Measurements from ENCODE around the gene ZNF747.
A peak's percentile ranks its signal among the peaks of the same experiment; 100 is the strongest.

The ZNF747 gene

DNA sequence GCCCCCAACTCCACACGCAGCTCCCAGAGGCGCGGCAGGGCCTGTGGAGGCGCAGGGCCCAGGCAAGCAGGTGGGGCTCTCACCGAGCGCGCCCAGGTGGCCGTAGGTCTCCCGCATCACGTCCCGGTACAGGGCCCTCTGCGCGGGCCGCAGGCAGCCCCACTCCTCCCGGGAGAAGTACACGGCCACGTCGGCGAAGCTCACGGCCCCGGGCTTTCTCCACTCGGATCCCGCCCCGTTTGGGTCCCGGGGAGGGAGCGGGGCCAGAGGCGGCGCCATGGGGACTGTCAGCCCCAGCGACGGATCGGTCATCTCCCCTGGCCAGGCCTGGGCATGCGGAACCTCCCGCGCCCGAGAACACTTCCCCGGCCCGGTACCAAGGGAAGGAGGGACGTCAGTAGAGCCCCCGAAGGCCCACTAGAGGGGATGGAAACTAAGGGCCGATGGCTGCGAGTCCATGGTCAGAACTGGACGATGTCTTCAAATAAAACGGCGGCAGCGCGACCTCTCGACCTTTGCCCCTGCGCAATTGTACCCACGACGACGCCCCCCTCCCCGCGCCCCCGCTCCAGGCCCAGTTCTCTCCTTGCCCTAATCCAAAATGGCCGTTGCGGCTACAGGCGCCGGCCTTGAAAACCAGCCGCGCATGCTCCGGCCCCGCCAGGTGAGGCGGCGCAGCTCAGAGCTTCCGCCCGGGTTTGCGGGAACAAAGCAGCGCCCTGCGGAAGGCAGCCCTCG, at the start of gene ZNF747:
TSS of gene ZNF747 (minus strand) at position 491 of the 738 bp plus-strand sequence. CDS start at position 312, 179 bp downstream.
- TF ChIP-seq, protein P1, sequence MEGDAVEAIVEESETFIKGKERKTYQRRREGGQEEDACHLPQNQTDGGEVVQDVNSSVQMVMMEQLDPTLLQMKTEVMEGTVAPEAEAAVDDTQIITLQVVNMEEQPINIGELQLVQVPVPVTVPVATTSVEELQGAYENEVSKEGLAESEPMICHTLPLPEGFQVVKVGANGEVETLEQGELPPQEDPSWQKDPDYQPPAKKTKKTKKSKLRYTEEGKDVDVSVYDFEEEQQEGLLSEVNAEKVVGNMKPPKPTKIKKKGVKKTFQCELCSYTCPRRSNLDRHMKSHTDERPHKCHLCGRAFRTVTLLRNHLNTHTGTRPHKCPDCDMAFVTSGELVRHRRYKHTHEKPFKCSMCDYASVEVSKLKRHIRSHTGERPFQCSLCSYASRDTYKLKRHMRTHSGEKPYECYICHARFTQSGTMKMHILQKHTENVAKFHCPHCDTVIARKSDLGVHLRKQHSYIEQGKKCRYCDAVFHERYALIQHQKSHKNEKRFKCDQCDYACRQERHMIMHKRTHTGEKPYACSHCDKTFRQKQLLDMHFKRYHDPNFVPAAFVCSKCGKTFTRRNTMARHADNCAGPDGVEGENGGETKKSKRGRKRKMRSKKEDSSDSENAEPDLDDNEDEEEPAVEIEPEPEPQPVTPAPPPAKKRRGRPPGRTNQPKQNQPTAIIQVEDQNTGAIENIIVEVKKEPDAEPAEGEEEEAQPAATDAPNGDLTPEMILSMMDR (IDR thresholded peaks at IDR 0.05), result no peak
- H3K36me3 ChIP-seq, result peaks cover 11 to 33% (median 25%) of the 10 kb centered on the region in 3 donors
- intact Hi-C loops (cut with DNase I; ENCODE audit: low total_unique reads), result loop anchor here (5.0 kb wide), 1 partner anchor 163 kb away; the partner anchor contains the start of gene SRCAP
- no peaks in the 10 kb centered on the region for H3K27me3 ChIP-seq
- no peaks in the 10 kb centered on the region for H3K9me3 ChIP-seq
- DNase-seq, result peak; percentile 93 to 96
- peaks cover 0 to 37% (median 21%) of the 10 kb centered on the region in 4 donors for H3K4me1 ChIP-seq
- peak within 1 kb of the TSS; percentile 94 to 99 for H3K27ac ChIP-seq
- peak within 1 kb of the TSS; percentile 75 to 83 for H3K4me3 ChIP-seq

DNA sequence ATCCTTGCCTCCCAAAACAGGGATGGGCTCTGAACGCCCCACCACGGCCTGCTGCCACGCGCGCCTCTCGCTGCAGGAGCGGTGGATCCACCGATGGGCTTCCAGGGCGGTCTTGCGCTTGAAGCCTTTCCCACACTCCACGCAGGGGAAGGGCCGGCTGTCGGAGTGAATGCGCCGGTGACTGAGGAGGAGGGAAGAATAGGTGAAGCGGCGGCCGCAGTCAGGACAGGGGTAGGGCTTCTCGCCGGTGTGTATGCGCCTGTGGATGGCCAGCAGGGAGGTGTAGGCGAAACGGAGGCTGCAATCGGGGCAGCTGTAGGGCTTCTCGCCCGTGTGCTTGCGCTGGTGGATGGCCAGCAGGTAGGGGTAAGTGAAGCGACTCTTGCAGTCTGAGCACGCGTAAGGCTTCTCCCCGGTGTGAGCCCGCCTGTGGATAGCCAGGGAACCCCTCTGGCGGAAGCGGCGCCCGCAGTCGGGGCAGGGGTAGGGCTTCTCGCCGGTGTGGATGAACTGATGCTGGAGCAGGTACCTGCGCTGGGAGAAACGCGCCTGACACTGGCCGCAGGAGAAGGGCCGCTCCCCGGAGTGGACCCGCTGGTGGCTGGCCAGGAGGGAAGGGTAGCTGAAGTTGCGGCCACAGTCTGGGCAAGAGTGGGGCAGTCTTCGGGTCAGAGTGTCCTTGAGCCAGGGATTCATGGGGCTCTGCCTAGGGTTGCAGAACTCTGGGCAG, 48.1 kb upstream of the ZNF747 start:
- no peak overlapping the region for H3K27ac ChIP-seq
- H3K27me3 ChIP-seq, result no peaks in the 10 kb centered on the region
- TF ChIP-seq, protein P1 (IDR thresholded peaks at IDR 0.05), result no peak
- H3K4me3 ChIP-seq, result no peak overlapping the region
- no peaks in the 10 kb centered on the region for H3K9me3 ChIP-seq
- peaks cover 18 to 47% (median 32%) of the 10 kb centered on the region in 3 donors for H3K36me3 ChIP-seq
- no peak for DNase-seq
- H3K4me1 ChIP-seq, result peaks cover 0 to 39% (median 24%) of the 10 kb centered on the region in 4 donors
- intact Hi-C loops (cut with DNase I; ENCODE audit: low total_unique reads), result no loop called here

DNA sequence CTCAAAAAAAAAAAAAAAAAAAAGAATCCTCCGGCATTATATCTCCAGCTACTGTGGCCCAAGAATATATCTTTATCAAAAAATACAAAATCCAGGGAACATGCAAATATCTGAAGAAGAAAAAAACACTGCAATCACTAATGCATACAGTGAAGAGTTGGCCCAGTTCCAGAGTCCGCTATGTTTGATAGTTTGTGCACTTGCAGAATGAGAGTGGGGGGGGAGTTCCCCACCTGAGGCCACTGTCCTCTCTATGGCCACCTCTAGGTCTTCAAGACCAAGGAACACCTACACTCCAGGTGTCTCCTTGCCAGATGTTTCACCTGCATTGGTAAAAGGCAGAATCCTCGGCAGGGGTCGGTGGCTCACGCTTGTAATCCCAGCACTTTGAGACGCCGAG, 46.8 kb upstream of the ZNF747 start:
- DNase-seq, result no peak
- no peak overlapping the region for H3K27ac ChIP-seq
- peaks cover 0 to 39% (median 24%) of the 10 kb centered on the region in 4 donors for H3K4me1 ChIP-seq
- H3K9me3 ChIP-seq, result no peaks in the 10 kb centered on the region
- H3K4me3 ChIP-seq, result no peak overlapping the region
- TF ChIP-seq, protein P1 (IDR thresholded peaks at IDR 0.05), result no peak
- H3K36me3 ChIP-seq, result peaks cover 18 to 52% (median 32%) of the 10 kb centered on the region in 3 donors
- intact Hi-C loops (cut with DNase I; ENCODE audit: low total_unique reads), result no loop called here
- no peaks in the 10 kb centered on the region for H3K27me3 ChIP-seq

DNA sequence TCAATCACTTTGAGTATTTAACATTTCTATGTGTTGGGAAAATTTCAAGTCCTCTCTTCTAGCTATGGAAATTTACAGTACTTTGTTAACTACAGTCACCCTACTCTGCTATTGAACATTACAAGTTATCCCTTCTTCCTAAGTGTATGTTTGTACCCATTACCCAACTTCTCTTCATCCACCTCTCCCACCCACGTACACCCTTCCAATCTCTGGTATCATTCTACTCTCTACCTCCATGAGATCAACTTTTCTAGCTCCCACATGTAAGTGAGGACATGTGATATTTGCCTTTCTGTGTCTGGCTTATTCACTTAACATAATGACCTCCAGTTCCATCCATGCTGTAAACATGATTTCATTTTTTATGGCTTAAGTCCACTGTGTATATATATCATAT, 40.0 kb upstream of the ZNF747 start:
- TF ChIP-seq, protein P1 (IDR thresholded peaks at IDR 0.05), result no peak
- DNase-seq, result no peak
- Histone ChIP-seq H3K36me3 (peaks cover 0 to 13% (median 5%) of the 10 kb centered on the region in 3 donors), H3K4me3 (no peak overlapping the region), H3K27me3 (no peaks in the 10 kb centered on the region), H3K9me3 (no peaks in the 10 kb centered on the region), H3K4me1 (peaks cover 0 to 24% (median 22%) of the 10 kb centered on the region in 4 donors), H3K27ac (no peak overlapping the region)
- intact Hi-C loops (cut with DNase I; ENCODE audit: low total_unique reads), result loop anchor here (10.0 kb wide), 1 partner anchor 60 kb away; no protein-coding TSS in a partner anchor

DNA sequence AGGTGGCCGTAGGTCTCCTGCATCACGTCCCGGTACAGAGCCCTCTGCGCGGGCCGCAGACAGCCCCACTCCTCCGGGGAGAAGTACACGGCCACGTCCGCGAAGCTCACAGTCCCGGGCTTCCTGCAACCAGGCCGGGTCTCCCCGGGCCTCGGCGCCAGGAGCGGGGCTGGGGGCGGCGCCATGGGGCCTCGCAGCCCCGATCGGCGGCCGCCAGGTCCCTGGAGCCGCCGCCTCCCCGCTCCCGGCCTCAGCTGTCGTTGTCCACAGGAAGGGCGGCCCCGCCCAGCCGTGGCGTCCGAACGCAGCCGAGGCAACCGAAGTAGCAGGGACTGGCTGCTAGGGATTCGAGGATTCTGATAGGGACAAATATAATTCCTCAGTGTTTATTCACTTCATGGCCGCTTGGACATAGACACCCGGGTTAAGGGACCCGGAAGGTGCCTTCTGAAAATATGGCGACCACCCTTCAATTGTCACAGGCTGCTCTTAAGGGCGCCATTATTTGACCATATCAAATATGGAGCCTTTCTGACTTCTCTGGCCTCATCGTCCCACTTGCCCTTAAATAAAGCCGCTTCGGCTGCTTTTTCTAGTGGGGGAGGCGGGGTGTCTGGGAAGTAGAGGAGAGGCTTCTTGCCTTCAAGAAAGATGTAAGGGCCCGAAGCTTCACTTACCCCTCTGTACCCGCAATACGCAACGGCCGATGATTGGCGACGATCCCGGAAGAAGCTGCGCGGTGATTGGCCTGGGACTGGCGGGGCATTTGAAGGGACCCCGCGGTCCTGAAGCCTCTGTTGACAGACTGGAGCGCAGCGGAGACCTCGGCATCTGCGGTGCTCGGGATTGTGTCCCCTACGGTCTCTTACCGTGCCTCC, 37.0 kb upstream of the ZNF747 start, which contains the start of gene ZNF688:
TSS of gene ZNF688 (minus strand) at position 270 of the 878 bp plus-strand sequence. CDS start at position 185, 85 bp downstream.
- intact Hi-C loops (cut with DNase I; ENCODE audit: low total_unique reads), result loop anchor here (10.0 kb wide), 1 partner anchor 63 kb away; no protein-coding TSS in a partner anchor

More for the DNA sequence above, 37.0 kb upstream of the ZNF747 start, which contains the start of gene ZNF688:
- no peaks in the 10 kb centered on the region for H3K9me3 ChIP-seq
- H3K27ac ChIP-seq, result peak within 1 kb of the TSS; percentile 97 to 98
- H3K4me1 ChIP-seq, result peaks cover 0 to 24% (median 22%) of the 10 kb centered on the region in 4 donors
- no peaks in the 10 kb centered on the region for H3K27me3 ChIP-seq
- peak; percentile 98 to 99 for DNase-seq
- TF ChIP-seq, protein P1 (IDR thresholded peaks at IDR 0.05), result peak in 1 of 2 experiments; percentile 38
- H3K36me3 ChIP-seq, result no peaks in the 10 kb centered on the region
- peak within 1 kb of the TSS; percentile 82 to 95 for H3K4me3 ChIP-seq
